Neutrophil (primary cell): ENCODE results near the gene B3GNT2.

Experiments used
- H3K27ac ChIP-seq: fragments of 200-600 bp; sonication (generic); 2 replicates; pipeline ENCODE4 v1.5.1; 2016; ENCODE audit warnings: mild to moderate bottlenecking, moderate library complexity
- H3K27me3 ChIP-seq: fragments of 200-600 bp; sonication (generic); 2 replicates; pipeline ENCODE4 v1.6.0; 2016; ENCODE audit warnings: mild to moderate bottlenecking
- H3K36me3 ChIP-seq: fragments of 200-600 bp; sonication (generic); 2 replicates; pipeline ENCODE4 v1.5.1; 2017
- H3K4me1 ChIP-seq, 2 experiments: fragments of 200-600 bp in 1 of 2; sonication (generic) in 1 of 2; 1 replicate in 1 of 2; 2 replicates in 1 of 2; pipeline versions ENCODE4 v1.5.1 to v1.6.1; 2013 to 2016; ENCODE audit warnings: low read depth in 1 of 2, low read length in 1 of 2, mild to moderate bottlenecking in 1 of 2, moderate library complexity in 1 of 2; ENCODE audit not compliant: control insufficient read depth in 1 of 2, insufficient read depth in 1 of 2
- H3K4me3 ChIP-seq, 2 experiments: fragments of 200-600 bp in 1 of 2; sonication (generic) in 1 of 2; 1 replicate in 1 of 2; 2 replicates in 1 of 2; pipeline ENCODE4 v1.5.1; 2013 to 2016; ENCODE audit warnings: low read depth in 1 of 2, low read length in 1 of 2, mild to moderate bottlenecking in 1 of 2, moderate library complexity in 1 of 2
- H3K9me3 ChIP-seq: fragments of 200-600 bp; sonication (generic); 2 replicates; pipeline ENCODE4 v1.5.1; 2016
- TF ChIP-seq, protein P1 (sequence below): fragments of 200-600 bp; sonication (generic); IDR thresholded peaks from 2 replicates; pipeline ENCODE4 v1.5.1; 2016; ENCODE audit warnings: antibody characterized with exemption

B3GNT2 gene

DNA sequence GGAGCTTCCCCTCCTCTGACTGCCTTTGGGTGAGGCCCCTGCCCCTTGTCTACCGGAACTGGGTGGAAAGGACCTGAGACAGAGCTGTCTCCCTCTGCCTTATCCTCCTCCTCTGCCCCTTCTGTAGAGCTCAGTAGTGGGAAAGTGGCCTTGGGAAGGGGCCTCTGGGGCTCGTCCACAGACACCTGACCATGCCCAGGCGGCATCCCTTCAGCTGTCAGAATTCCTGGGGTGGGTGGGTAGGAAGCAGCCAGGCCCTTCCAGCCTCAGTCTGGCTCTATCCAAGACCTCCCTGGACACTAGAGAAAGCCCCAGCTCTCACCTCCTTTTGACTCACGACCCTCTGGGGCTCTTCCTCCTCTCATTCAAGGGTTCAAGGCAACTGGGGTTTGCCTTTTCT, 35.6 kb downstream of the B3GNT2 start:
- TF ChIP-seq, protein P1, sequence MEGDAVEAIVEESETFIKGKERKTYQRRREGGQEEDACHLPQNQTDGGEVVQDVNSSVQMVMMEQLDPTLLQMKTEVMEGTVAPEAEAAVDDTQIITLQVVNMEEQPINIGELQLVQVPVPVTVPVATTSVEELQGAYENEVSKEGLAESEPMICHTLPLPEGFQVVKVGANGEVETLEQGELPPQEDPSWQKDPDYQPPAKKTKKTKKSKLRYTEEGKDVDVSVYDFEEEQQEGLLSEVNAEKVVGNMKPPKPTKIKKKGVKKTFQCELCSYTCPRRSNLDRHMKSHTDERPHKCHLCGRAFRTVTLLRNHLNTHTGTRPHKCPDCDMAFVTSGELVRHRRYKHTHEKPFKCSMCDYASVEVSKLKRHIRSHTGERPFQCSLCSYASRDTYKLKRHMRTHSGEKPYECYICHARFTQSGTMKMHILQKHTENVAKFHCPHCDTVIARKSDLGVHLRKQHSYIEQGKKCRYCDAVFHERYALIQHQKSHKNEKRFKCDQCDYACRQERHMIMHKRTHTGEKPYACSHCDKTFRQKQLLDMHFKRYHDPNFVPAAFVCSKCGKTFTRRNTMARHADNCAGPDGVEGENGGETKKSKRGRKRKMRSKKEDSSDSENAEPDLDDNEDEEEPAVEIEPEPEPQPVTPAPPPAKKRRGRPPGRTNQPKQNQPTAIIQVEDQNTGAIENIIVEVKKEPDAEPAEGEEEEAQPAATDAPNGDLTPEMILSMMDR = no peak
- Histone ChIP-seq H3K27me3 (no peaks in the 10 kb centered on the region), H3K27ac (no peak overlapping the region)

DNA sequence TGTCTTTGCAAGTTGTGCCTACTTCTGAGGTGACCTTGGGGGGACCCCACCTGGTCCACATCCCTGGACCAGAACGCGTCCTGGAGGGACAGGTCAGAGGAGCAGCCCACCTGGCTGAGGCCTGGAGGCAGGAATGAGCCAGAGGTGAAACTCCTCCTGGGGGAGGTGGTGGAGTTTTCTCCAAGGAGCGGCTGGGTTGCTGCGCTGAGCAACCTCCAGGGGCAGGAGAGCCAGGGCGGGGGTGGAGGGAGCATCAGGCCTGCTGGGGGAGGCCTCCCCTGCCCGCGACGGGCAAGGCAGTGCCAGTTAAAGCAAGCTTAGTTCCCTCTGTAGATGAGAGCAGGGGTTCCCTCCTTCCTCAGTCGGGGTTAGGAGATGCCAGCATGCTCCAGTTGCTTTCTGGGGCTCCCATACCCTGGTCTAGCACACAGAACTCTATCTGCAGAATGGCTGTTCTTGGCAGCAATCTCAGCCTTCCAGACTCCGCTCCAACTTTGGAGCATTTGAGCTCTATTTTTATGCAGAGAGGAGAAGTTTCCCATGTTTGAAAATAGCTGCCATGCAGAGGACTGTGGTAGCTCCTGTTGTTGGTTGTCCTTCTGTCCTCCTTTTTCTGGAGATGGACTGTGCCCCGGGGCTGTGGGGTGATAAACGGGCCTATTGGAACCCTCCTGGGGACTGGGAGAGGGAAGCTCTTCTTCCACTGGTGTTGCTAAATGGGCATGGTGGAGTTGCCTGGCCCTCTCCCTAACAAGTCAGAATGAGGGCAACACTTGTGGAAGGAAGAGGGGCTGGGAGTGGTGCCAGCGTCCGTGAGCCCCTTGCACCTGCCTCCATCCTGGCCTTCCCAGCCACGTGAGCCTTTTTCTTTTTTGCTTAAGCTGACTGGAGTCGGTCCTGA, 39.1 kb downstream of the B3GNT2 start:
- TF ChIP-seq, protein P1 = no peak
- H3K27ac ChIP-seq = no peak overlapping the region
- no peaks in the 10 kb centered on the region for H3K36me3 ChIP-seq
- H3K9me3 ChIP-seq = no peaks in the 10 kb centered on the region
- H3K27me3 ChIP-seq = no peaks in the 10 kb centered on the region
- H3K4me1 ChIP-seq = no peaks in the 10 kb centered on the region
- H3K4me3 ChIP-seq = no peak overlapping the region

More for the DNA sequence above, 35.6 kb downstream of the B3GNT2 start:
- no peak overlapping the region for H3K4me3 ChIP-seq
- H3K4me1 ChIP-seq = peaks cover 0 to 7% of the 10 kb centered on the region in 2 experiments
- H3K9me3 ChIP-seq = no peaks in the 10 kb centered on the region
- peaks cover 3% of the 10 kb centered on the region for H3K36me3 ChIP-seq

DNA sequence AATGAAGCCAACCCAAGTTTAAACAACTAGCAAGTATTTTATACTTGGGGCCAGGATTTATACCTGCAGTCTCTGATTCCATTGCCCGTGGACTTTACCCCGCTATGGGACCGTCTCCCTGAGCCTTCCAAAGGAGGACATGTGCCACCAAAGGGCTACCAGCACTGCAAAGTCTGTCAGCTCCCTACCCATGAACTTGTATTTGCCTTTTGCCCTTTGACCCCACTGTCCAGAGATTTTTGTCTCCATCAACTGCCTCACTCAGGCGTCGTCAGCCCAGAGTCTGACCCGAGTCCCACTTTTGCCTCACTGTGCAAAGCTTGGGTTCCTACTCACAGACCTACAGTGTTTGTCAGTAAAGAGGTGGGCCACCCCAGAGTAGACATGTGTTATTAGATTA, 40.6 kb downstream of the B3GNT2 start:
- TF ChIP-seq, protein P1 = no peak
- H3K27me3 ChIP-seq = no peaks in the 10 kb centered on the region
- H3K4me3 ChIP-seq = no peak overlapping the region
- H3K9me3 ChIP-seq = no peaks in the 10 kb centered on the region
- H3K27ac ChIP-seq = no peak overlapping the region
- H3K36me3 ChIP-seq = no peaks in the 10 kb centered on the region
- H3K4me1 ChIP-seq = no peaks in the 10 kb centered on the region

DNA sequence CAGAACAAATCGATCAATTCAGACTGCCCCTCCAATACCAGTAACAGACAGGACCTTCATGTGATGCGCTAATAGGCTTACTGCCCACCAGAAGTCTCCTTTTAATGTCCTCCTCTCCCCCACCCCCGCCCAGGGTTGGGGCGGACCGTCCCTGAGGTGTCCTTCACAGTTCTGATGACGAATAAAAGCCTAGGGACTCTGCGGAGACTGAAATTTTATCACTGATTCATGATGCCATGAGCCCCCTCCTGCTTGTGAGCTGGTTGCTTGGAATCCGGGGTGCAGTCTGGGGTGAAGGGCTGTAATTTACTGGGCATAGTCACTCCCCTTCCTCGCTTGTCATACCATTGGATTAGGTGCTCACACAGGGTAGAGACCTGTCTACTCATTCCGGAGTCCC, 42.3 kb downstream of the B3GNT2 start:
- Histone ChIP-seq H3K9me3 (no peaks in the 10 kb centered on the region), H3K4me3 (no peak overlapping the region), H3K27me3 (no peaks in the 10 kb centered on the region), H3K27ac (no peak overlapping the region), H3K4me1 (no peaks in the 10 kb centered on the region), H3K36me3 (no peaks in the 10 kb centered on the region)
- TF ChIP-seq, protein P1 = no peak

DNA sequence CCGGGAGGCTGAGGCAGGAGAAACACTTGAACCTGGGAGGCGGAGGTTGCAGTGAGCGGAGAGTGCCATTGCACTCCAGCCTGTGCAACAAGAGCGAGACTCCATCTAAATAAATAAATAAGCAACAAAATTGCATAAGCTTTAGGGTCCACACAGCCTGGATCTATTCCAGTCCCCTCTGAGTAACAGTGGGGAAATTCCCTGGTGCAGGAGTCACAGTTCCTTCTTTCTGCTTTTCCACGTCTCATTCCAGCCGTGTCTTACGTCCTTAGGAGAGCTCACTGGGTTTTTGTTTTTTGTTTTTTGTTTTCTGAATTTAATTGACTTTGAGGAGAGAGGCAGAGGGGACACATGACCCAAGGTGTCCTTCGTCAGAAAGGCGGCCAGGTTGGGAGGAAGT, 44.6 kb downstream of the B3GNT2 start:
- Histone ChIP-seq H3K27me3 (no peaks in the 10 kb centered on the region), H3K9me3 (no peaks in the 10 kb centered on the region), H3K4me3 (no peak overlapping the region), H3K4me1 (no peaks in the 10 kb centered on the region), H3K36me3 (no peaks in the 10 kb centered on the region), H3K27ac (no peak overlapping the region)
- TF ChIP-seq, protein P1 = no peak
